HG03558 (cell line): Measurements from ENCODE around the gene LMNTD2.
"Not testable (repeated sequence)": the region's sequence is repeated elsewhere in the genome, so short reads cannot be mapped to it uniquely, and the experiment has no call there.

Experiments used
- ATAC-seq: cut with Tn5 transposase; IDR thresholded peaks from one replicate; pipeline ENCODE4 v1.9.1; 2021; ENCODE audit warnings: moderate number of reproducible peaks; ENCODE audit not compliant: unreplicated experiment; ENCODE audit errors: extremely low read depth

LMNTD2 gene

DNA sequence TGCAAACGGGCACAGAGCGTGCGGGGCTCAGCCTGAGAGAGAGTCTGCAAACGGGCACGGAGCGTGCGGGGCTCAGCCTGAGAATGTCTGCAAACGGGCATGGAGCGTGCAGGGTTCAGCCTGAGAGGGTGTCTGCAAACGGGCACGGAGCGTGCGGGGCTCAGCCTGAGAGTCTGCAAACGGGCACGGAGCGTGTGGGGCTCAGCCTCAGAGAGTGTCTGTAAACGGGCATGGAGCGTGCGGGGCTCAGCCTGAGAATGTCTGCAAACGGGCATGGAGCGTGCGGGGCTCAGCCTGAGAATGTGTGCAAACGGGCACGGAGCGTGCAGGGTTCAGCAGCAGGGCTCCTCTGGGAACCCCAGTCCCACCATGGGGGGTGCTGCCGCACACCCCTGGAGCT is 29.3 kb upstream of the LMNTD2 start:
- no peak for ATAC-seq

DNA sequence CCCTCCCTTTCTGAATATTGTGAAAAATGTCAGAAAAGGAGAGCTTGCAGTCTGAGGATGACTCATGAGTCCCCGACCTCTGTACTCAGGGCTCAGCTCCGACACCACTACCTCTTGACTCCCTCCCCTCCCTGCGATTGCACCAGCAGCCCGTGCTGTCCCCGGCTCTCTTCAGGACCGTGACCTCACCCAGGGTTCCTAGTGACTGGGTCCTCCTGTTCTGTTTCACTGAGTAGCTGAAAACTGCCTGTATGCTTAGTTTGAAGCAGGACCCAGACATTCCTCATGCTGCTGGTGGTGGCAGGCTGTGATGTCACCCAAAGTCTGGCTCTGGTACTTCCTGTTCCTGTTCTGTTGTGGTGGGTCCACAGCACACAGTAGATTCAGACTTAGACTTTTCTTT is 27.4 kb upstream of the LMNTD2 start:
- no peak for ATAC-seq

DNA sequence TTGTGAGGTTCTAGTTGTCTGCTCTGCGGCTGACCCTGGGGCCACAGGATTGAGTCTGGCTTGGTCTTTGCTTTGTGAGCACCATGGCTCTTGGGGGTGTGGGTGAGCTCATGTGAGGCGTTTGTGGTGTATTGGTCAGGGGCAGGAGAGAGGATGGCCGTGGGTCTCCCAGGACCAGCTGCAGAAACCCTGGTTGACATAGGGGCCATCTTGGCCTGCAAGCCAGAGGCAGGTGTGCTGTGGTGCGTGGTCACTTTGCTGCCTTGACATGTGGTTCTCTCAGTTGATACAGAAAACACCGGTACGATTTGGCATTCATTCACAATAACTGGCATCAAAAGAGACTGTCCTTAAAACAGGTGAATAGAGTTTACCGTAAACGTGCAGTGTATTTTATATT is 27.0 kb upstream of the LMNTD2 start:
- no peak for ATAC-seq

DNA sequence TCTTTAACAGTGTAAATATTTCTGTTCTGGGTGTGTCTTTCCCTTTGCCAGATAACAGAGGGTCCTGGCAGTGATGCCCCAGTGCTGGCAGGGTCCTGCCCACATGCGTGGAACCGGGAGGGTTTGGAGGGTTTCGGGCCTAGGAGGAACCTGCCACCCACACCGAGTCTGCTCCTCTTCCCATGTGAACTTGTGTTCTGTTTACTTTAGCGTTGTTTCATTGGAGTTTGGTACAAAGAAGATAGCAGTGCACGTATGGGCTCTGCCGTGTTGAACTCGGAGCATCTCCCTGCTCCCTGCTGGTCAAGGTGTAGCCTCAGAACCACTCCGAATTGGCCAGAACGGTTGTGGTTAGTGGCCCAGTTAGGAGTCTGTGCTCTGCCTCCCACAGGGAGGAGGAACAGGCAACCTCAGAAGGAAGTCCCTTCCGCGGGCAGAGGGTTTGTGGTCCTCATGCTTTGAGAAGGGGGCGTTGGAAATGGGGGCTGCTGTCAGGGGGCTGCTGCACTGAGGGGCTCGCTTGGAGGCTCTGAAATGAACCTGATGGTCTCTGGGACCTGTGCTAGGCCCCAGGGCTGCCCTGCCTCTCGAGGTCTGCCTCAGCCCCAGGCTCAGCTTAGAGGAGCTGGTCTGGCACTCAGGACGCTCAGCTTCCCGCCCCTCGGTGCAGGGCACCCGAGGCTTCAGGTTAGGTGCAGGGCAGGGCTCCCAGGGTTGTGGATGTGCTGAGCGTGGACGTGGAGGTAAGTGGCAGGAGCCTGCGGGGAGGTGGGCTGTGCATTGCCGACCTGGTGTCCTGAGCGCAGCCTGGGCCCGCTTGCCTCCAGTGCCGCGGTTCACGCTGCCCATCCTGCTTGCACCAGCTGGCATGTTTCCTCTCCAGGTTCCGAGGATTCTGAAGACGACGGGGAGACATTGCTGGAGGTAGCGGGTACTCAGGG is 26.1 kb upstream of the LMNTD2 start:
- ATAC-seq: no peak

DNA sequence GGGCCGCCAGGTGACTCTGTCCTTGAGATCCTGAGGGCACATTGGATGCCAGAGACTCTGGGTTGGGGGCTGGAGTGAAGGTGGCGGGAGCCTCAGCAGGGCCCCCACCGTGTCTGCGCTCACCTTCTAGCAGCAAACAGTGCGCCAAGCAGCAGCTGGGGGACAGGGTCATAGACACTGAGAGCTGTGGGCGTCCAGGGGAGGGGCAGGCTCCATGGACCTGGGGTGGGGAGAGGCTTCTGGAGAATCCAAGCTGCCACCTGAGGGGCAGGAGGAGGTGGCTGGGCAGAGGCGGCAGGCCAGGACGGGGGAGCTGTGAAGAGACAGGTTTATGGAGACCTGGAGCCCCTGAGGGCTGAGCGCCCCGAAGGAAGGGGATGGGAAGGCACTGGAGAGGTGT is 23.7 kb upstream of the LMNTD2 start:
- no peak for ATAC-seq

DNA sequence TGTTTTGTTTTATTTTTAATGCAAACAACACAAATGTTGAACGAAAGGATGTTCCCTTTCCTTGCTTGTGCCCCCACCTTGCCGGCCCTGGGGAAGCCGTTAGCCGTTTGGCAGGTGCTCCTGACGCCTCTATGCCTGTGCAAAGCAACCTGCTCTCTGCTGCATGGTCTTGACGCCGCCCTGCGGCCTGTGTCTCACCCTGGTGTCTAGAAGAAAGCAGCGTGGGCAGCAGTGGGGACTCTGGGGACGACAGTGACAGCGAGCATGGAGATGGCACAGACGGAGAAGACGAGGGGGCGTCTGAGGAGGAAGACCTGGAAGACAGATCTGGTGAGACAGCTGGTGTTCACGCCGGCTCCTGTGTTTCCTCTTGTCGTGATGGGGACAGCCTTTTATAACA is 21.2 kb upstream of the LMNTD2 start:
- ATAC-seq: no peak

DNA sequence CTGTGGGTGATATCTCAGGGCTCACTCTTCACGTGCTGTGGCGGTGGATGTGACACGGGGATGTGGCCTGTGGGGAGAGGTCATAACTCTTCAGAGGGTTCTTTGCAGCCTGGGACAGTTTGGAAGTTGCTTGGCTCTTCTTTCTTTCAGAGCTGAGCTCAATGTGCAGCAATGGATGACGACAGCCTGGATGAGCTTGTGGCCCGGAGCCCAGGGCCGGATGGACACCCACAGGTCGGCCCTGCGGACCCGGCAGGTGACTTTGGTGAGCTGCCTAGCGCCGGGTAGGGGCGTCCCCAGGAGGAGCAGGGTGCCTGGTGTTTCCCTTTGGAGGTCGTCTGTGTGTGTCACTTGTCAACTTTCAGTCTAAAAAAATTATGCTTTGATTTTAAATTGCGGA is 20.8 kb upstream of the LMNTD2 start:
- ATAC-seq: no peak

DNA sequence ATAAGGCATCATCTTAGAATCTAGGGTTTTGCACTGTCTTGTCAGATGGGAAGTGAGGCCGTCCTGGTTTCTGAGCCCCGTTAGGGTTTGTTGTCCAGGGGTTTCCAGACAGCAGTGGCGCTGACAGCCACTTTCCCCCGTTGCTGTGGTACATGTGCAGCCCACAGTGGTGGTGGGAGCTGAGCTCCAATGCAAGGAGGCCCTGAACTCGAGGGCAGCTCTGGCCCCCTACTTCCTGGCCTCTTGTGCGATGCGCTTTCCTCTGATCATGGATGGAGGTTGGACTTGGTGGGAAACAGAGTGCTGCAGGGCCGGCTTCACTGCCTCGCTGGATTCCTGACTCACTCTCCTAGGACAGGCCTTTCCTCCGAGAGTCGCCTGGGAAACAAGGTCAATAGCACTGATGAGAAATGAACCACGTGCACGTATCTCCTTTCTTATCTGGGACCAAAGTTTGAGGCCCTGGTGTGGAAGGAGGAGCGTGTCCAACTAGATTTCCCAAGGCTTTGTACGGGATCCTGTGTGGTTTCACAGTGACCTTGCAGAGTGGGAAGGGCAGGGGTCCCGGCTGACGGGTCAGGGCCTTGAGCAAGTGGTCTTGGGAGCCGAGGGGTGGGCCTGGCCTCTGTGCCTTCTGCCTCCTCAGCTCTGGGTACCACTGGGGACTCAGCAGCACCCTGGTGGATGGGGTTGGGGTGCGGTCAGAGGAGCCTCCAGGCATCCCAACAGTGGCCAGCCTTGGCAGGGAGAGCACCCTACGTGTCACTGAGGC is 19.5 kb upstream of the LMNTD2 start:
- ATAC-seq: no peak

DNA sequence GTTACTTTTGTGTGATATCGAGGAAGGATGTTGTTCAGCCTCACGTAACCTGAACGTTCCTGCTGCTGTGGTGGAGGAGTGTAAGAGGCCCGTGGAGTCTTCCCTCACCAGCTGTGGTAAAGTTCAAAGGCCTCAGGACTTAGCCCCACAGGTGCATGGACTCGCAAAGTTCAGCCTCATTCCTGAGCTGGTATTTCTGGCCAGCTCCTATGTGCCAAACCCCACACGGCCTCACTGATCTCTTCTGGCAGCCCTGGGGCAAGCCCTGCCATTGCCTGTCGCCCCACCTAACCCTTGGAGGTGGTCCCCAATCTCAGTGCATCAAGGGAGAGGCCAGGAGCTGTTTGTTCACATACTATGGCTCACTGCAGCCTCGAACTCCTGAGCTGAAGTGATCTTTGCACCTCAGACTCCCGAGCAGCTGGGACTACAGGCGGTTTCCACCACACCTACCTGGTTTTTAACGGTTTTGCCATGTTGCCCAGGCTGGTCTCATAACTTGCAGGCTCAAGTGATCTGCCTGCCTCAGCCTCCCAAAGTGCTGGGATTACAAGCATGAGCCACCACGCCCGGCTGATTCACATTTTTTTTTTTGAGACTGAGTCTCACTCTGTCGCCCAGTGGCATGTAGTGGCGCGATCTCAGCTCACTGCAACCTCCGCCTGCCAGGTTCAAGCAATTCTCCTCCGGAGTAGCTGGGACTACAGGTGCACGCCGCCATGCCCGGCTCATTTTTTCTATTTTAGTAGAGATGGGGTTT is 17.9 kb upstream of the LMNTD2 start:
- no peak for ATAC-seq

DNA sequence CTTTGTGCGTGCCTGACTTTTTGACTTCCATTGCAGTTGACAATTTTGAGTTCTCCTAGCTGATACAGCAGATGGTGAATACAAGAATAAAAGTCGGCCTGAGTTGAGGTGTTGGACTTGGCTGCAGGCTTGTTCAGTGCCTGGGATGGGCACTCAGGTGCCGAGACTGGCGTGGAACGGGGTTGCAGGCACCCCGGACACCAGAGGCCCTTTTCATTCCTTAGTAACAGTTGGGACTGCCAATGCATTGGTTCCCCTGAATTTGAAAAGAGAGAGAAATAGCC is 17.0 kb upstream of the LMNTD2 start:
- ATAC-seq: no peak

DNA sequence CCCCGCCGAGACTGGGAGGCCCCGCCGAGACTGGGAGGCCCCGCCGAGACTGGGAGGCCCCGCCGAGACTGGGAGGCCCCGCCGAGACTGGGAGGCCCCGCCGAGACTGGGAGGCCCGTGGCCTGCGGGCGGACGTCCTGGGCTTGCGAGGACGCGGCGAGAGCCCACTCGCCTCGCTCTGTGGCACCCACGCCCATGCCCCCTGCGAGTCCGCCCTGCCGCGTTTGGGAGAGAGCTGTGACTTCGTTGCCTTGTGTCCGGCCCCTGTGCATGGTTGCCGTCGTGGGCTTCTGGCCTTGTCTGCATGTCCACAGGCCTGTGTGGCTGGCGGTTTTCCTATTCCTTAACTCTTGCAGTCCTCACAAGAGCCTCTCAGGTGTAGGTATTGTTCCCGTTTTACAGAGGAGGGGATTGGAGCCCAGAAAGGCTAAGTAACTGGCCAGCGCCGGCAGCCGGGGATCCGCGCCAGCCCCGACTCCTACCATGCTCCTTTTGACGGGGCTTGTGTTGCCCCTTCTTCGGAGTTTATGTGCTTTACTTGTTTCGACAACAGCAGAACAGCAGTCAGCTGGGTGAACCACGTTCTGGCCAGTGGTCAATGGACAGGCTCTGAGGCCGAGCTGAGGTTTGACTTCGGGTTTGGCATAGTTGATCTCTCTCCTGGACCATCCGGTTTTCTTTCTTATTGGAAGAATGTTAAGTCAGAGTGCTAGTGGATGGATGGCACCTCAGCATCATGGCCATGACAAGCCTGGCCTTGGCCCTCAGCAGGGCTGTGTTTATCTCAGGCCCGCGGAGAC is 16.5 kb upstream of the LMNTD2 start:
- ATAC-seq: no peak

DNA sequence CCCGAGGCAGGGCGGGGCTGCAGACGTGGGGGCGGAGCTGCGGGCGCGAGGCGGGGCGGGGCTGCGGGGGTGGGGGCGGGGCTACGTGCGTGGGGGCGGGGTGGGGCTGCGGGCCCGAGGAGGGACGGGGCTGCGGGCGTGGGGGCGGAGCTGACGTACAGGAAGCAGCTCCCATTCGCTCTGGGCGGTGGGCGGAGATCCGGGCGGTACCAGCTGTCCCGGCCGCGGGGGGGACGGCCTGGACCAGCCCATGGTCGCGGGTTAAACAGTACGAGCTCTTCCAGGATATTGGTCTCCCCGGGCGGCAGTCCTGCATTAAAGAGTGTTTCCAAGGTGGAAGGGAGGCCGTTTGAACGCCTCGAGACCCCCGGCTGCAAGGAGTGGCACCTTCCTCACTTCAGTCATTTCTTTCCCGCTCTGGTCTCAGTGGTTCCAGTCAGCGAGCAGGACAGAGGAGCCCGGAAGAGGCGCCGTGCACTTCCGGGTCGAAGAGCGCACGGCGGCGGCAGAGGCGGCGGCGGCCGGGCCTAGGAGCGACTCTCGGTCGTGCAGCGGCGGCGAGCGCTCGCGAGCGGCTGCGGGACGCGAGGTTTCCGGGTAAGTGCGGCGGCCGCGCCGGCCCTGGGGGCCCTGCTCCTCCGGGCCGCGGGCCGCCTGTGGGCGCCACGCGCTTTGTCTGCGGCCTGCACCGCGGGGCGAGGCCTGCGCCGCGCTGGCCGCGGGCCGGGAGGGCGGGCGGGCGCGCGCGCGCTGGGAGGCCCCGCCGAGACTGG is 15.6 kb upstream of the LMNTD2 start, which contains the start of gene PHRF1:
TSS of gene PHRF1 (plus strand) at position 475 of the 773 bp plus-strand sequence. CDS start 5,043 bp downstream, outside the sequence.
- peak; percentile 55 for ATAC-seq

DNA sequence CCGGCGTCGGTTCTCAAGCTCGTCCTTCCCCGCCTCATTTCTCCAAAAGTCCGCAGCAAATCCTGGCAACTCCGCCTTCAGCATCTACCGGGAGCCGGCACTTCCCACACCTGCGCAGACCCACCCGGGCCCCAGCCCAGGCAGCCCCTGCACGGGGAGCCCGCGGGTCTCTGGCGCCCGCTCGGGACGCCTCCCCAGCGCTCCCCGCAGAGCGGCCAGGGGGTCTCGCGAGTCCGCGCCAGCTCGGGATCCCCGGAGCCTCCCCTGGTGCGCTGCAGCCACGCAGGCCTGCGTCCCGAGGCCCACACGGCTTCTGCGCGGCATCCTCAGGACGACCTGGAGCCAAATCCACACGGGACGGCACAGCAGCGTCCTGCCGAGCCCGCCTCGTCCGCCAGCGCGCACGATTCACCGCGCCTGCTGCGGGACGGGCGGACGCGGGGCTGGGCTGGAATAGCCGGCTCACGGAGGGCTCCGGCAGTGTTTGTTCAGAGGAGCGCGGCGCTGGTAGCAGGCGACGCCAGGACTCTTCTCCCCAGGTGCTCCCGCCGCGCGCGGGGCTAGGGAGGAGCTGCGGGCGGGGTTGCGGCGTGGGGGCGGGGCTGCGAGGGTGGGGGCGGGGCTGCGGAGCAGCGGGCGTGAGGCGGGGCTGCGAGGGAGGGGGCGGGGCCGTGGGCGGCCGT is 14.9 kb upstream of the LMNTD2 start:
- no peak for ATAC-seq

DNA sequence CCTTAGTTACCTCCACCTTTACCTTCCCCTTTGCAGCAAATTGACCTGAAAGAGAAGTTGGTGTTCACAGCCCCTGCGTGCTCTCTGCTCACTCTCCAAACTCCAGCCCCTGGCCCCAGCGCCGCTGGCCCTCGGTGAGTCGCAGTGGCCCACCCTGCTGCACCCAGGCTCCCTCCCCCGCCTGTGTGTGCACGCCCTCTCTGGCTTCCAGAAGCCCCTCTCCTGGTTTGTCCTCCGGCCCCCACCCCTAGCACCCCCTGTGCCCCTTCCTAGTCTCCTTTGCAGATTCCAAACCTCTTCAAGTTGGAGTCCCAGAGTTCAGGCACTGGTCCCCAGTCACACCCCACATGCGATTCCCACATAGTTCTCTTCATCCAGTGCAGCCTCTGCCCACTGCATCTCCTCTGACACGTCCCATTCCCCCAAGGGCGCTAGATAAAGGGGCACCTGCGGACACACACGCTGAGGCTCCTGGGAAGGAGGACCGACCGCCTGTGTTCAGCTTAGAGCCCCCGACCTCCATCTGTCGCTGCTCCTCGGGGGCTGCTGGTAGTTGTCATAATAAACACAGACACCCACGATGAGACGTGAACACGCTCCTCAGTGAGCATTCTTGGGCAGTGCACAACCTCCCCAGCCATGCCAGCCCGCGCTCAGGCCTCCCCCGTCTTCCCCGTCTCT is 14.2 kb upstream of the LMNTD2 start:
- ATAC-seq: no peak

DNA sequence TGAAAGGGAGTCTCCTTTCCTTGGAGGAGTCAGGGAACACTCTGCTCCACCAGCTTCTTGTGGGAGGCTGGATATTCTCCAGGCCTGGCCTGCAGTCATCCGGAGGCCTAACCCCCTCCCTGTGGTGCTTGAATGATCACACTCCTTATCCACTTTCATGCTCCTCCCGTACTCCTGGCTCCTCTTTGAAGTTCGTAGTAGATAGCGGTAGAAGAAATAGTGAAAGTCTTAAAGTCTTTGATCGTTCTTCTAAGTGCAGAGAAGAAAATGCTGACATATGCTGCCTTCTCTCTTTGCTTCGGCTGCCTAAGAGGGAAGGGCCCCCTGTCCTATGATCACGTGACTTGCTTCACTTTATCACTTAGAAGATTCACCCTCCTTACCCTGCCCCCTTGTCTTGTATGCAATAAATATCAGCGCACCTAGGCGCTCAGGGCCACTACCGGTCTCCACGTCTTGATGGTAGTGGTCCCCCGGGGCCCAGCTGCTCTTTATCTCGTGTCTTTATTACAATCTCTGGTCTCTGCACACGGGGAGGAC is 13.6 kb upstream of the LMNTD2 start:
- not testable (repeated sequence) for ATAC-seq

DNA sequence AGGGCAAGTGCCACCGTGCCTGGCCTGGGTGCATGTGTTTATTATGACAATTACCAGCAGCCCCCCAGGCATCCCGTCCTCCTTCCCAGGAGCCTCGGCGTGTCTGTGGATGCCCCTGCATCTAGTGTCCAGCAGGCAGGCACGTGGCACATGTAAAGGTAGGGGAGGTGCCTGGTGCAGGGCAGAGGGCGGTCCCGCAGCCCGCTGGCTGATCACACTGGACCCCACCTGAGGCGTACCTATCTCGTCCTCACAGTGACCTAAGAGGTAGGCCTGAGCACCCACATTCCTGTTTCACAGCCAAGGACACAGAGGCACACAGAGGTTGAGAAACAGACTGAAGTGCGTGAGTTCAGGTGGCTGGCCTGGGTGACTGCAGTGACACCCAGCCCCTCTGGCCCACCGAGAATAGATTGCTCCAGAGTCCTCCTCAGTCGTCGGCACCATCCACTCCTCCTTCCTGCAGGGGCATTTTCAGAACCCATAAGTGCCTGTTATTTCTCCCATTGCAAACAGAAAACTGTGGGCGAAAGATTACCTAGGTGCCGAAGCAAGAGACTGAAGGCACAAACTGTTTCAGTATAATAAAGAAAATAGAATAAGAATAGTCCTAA is 12.7 kb upstream of the LMNTD2 start:
- no peak for ATAC-seq

DNA sequence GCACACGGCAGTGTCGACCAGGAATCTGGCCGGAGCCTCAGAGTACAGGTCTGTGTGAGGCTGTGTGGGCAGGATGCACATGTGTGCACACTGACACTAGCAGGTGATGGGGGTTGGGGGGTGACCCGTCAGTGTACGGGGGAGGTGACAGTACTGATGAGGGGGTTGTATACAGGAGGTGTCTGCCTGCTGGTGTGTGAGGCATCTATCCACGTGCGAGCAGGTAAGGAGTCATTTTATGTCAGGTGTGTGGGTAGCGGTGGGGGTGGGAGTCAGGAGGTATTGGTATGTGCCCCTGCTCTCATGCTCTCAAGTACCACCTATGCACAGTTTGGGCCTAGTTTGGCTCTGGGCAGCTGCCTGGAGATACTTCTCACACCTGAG is 11.3 kb upstream of the LMNTD2 start:
- ATAC-seq: no peak
